Activated T-helper 9 cell treated with anti-CD3 and anti-CD28 coated beads, Interleukin-2, amount 50 U/mL, for 16 hours (primary cell): ENCODE results near the gene RBP7.
A peak's percentile ranks its signal among the peaks of the same experiment; 100 is the strongest.

ENCODE experiments used
- DNase-seq: peaks from one replicate; pipeline ENCODE4 v3.0.0-alpha.2; 2020; ENCODE audit warnings: low read depth

RBP7 gene

GRCh38 chr1:10031461-10031860, 34.4 kb downstream of the RBP7 start:
- no peak for DNase-seq

- DNase-seq, result peak; percentile 99
Observed at GRCh38 chr1:10032590-10033358, 35.7 kb downstream of the RBP7 start, which contains the start of gene UBE4B. TSS of gene UBE4B (plus strand) at chr1:10032958. CDS start at chr1:10033671, 713 bp downstream.

- DNase-seq, result no peak
Observed at GRCh38 chr1:10033359-10033845, 36.4 kb downstream of the RBP7 start.

- DNase-seq, result no peak
Observed at GRCh38 chr1:10042746-10043145, 45.7 kb downstream of the RBP7 start.

GRCh38 chr1:10045480-10046355, 48.7 kb downstream of the RBP7 start:
- no peak for DNase-seq

- DNase-seq, result no peak
Observed at GRCh38 chr1:10046356-10047085, 49.5 kb downstream of the RBP7 start.

GRCh38 chr1:10048601-10049000, 51.6 kb downstream of the RBP7 start:
- no peak for DNase-seq

- no peak for DNase-seq
Observed at GRCh38 chr1:10050611-10051010, 53.6 kb downstream of the RBP7 start.

- no peak for DNase-seq
Observed at GRCh38 chr1:10051656-10052055, 54.6 kb downstream of the RBP7 start.

GRCh38 chr1:10052347-10052746, 55.3 kb downstream of the RBP7 start:
- DNase-seq, result no peak

GRCh38 chr1:10054465-10054864, 57.4 kb downstream of the RBP7 start:
- DNase-seq, result no peak

- DNase-seq, result no peak
Observed at GRCh38 chr1:10056599-10056987, 59.6 kb downstream of the RBP7 start.

- no peak for DNase-seq
Observed at GRCh38 chr1:10057343-10057742, 60.3 kb downstream of the RBP7 start.

GRCh38 chr1:10057796-10058195, 60.8 kb downstream of the RBP7 start:
- no peak for DNase-seq

- no peak for DNase-seq
Observed at GRCh38 chr1:10059342-10059718, 62.3 kb downstream of the RBP7 start.

- DNase-seq, result no peak
Observed at GRCh38 chr1:10060311-10061100, 63.5 kb downstream of the RBP7 start.

GRCh38 chr1:10061276-10061675, 64.2 kb downstream of the RBP7 start:
- no peak for DNase-seq

GRCh38 chr1:10063878-10064277, 66.8 kb downstream of the RBP7 start:
- no peak for DNase-seq

GRCh38 chr1:10064416-10065343, 67.7 kb downstream of the RBP7 start:
- DNase-seq, result no peak

- no peak for DNase-seq
Observed at GRCh38 chr1:10065344-10065685, 68.3 kb downstream of the RBP7 start.
